ENCODE measurements around the gene OR4D1.

DNA sequence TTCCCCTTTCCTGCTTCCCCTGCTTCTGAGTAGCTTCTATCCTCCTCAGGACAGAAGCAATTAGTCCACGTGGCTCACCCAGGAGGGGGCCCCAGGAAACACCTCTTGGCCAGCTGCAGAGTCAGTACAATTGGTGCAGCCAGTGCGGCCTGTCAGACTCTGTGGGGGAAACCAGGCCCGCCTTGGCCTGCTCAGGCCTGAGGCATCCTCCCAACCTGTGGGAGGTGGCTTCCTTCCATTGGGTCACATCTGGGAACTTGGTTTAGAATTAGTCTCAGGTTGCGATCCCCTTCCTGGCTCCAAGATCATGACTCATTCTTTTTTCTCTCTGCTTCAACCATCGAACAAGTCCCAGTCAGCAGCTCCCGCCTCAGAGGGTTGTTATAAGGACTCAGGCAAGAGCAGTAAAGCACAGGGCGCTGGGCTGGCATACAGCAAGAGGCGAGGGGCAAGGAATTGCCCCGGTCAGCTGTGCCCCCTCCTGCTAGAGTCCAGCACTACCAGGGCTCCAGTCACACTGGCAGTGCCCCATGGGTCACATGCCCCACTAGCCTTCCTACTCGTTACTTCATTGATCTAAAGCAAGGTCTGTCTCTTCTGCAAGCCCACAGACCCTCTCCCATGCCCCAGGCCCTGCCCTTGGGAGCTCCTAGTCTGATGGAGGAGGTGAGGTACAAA lies 36.3 kb downstream of the OR4D1 start:
- TF ChIP-seq ZNF124 (CRISPR knock-in tag; IDR thresholded peaks at IDR 0.05) (no peak), EP300 (IDR thresholded peaks at IDR 0.05; ENCODE audit: low read depth in 2 of 2, low read length in 2 of 2) (no peak), EP300 (CRISPR knock-in tag; IDR thresholded peaks at IDR 0.05; ENCODE audit: borderline replicate concordance) (no peak), HNRNPUL1 (IDR thresholded peaks at IDR 0.05; ENCODE audit: low read depth, low read length) (no peak), POLR2A (IDR thresholded peaks at IDR 0.05; ENCODE audit: insufficient read depth in 1 of 2, low read depth in 2 of 2, low read length in 2 of 2) (no peak)
- TF ChIP-seq, protein P1, sequence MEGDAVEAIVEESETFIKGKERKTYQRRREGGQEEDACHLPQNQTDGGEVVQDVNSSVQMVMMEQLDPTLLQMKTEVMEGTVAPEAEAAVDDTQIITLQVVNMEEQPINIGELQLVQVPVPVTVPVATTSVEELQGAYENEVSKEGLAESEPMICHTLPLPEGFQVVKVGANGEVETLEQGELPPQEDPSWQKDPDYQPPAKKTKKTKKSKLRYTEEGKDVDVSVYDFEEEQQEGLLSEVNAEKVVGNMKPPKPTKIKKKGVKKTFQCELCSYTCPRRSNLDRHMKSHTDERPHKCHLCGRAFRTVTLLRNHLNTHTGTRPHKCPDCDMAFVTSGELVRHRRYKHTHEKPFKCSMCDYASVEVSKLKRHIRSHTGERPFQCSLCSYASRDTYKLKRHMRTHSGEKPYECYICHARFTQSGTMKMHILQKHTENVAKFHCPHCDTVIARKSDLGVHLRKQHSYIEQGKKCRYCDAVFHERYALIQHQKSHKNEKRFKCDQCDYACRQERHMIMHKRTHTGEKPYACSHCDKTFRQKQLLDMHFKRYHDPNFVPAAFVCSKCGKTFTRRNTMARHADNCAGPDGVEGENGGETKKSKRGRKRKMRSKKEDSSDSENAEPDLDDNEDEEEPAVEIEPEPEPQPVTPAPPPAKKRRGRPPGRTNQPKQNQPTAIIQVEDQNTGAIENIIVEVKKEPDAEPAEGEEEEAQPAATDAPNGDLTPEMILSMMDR (CRISPR knock-in tag; IDR thresholded peaks at IDR 0.05): no peak

All from HepG2 (cell line).